Body of pancreas (tissue), 4 donors: ENCODE data around the gene RNU5D-1. TPM values are rescaled to one million over a fixed set of nuclear protein-coding genes. Genes with fewer than 3 reads are reported as not detected.
"Not testable (repeated sequence)": the region's sequence is repeated elsewhere in the genome, so short reads cannot be mapped to it uniquely, and the experiment has no call there.

Experiments used
- ATAC-seq: fragments of 150-250 bp; one replicate; pipeline ENCODE4 v1.9.1; 2016
- DNase-seq, 4 donors: peaks; one replicate each; pipeline ENCODE4 v3.0.0-alpha.2; 2019
- H3K27ac ChIP-seq, 4 donors: fragments of 200-600 bp; sonication (generic); 1 replicate in 3 of 4; 2 replicates in 1 of 4; pipeline versions ENCODE4 v1.5.1 to v1.6.1; 2016 to 2019; ENCODE audit warnings: mild to moderate bottlenecking in 1 of 4, mixed read lengths in 1 of 4, moderate library complexity in 1 of 4
- H3K27me3 ChIP-seq, 2 donors: fragments of 200-600 bp; sonication (generic); one replicate each; pipeline ENCODE4 v1.6.0; 2016; ENCODE audit warnings: mild to moderate bottlenecking in 1 of 2
- H3K36me3 ChIP-seq, 2 donors: fragments of 200-600 bp; sonication (generic); replicated peaks in 1 of 2; 2 replicates each; pipeline ENCODE4 v1.5.1; 2016; ENCODE audit warnings: low read depth in 2 of 2; ENCODE audit not compliant: insufficient read depth in 1 of 2
- H3K4me1 ChIP-seq: fragments of 200-600 bp; sonication (generic); one replicate; pipeline ENCODE4 v1.6.0; 2016
- H3K4me3 ChIP-seq, 2 donors: fragments of 200-600 bp; sonication (generic); 1 replicate in 1 of 2; 2 replicates in 1 of 2; pipeline ENCODE4 v1.5.1; 2016 to 2019
- H3K9me3 ChIP-seq, 3 donors: fragments of 200-600 bp; sonication (generic); 1 replicate in 2 of 3; 2 replicates in 1 of 3; pipeline ENCODE4 v1.5.1; 2016
- POLR2A ChIP-seq, 3 donors: fragments of 450-650 bp; IDR thresholded peaks; one replicate each; pipeline ENCODE4 v1.6.1; 2016; ENCODE audit warnings: antibody characterized with exemption in 3 of 3, mild to moderate bottlenecking in 2 of 3
- WGBS, 2 donors: methylation state at CpG; one replicate each; pipeline ENCODE4 v1.1.5; 2017; 5-methylcytosine and 5-hydroxymethylcytosine counted together
- intact Hi-C: fragments of 100-400 bp; cut with DNase I; formaldehyde crosslinking; loops from one replicate; pipeline ENCODE4 v1.15.1; 2023
- total RNA-seq, 2 donors: library from RNA; depleted of rRNA; stranded (reverse); fragments of >200 nt; gene quantifications; one replicate each; pipeline ENCODE4 v1.1.0, GENCODE V29; 2016
- TF ChIP-seq, protein P1 (sequence below), 7 experiments: fragments of 450-650 bp in 4 of 7; fragments of 200-600 bp in 3 of 7; sonication (generic) in 3 of 7; IDR thresholded peaks; one replicate each; pipeline ENCODE4 v1.5.1; 2016 to 2019; ENCODE audit warnings: antibody characterized with exemption in 7 of 7

The RNU5D-1 gene
- total RNA-seq, 2 donors from 2014 or later = not detected

DNA sequence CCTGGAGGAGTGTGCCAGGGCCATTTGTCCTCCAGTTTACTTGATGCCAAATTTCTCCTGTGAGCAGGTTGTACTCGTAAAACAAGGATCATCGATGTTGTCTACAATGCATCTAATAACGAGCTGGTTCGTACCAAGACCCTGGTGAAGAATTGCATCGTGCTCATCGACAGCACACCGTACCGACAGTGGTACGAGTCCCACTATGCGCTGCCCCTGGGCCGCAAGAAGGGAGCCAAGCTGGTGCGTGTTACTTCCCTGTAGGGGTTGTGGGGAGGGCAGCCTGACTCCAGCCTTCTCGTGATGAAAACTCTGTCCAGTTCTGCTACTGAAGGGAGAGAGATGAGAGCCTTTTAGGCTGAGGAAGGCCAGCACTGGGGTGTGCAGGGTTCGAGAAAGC lies 46.6 kb upstream of the RNU5D-1 start:
- Histone ChIP-seq H3K27me3 (no peaks in the 10 kb centered on the region), H3K4me1 (peaks cover 31% of the 10 kb centered on the region), H3K36me3 (peaks cover 6 to 20% of the 10 kb centered on the region in 2 donors), H3K4me3 (no peak overlapping the region), H3K9me3 (no peaks in the 10 kb centered on the region), H3K27ac (no peak overlapping the region)
- WGBS, 2 donors = 46 to 63% methylated on average over 2 to 14 of the region's 14 CpGs
- intact Hi-C loops = no loop called here
- no peak for DNase-seq
- no peak for TF ChIP-seq POLR2A (IDR thresholded peaks at IDR 0.05)
- TF ChIP-seq, protein P1, sequence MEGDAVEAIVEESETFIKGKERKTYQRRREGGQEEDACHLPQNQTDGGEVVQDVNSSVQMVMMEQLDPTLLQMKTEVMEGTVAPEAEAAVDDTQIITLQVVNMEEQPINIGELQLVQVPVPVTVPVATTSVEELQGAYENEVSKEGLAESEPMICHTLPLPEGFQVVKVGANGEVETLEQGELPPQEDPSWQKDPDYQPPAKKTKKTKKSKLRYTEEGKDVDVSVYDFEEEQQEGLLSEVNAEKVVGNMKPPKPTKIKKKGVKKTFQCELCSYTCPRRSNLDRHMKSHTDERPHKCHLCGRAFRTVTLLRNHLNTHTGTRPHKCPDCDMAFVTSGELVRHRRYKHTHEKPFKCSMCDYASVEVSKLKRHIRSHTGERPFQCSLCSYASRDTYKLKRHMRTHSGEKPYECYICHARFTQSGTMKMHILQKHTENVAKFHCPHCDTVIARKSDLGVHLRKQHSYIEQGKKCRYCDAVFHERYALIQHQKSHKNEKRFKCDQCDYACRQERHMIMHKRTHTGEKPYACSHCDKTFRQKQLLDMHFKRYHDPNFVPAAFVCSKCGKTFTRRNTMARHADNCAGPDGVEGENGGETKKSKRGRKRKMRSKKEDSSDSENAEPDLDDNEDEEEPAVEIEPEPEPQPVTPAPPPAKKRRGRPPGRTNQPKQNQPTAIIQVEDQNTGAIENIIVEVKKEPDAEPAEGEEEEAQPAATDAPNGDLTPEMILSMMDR (IDR thresholded peaks at IDR 0.05) = no peak
- ATAC-seq = no peak

DNA sequence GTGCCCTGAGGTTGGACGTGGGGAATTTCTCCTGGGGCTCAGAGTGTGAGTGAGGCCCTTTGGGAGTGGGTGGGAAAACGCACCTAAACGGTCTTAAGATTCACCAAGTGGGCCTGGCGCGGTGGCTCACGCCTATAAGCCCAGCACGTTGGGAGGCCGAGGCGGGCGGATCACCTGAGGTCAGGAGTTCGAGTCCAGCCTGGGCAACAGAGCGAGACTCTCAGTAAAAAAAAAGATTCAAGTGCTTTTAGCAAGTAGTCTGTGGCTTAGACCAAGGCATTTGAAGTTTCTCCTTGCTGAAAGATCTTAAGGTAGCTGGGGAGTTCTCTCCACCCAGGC lies 45.7 kb upstream of the RNU5D-1 start:
- intact Hi-C loops = no loop called here
- no peaks in the 10 kb centered on the region for H3K27me3 ChIP-seq
- TF ChIP-seq POLR2A (IDR thresholded peaks at IDR 0.05) = no peak
- TF ChIP-seq, protein P1 (IDR thresholded peaks at IDR 0.05) = no peak
- DNase-seq = no peak
- H3K9me3 ChIP-seq = no peaks in the 10 kb centered on the region
- peaks cover 6 to 20% of the 10 kb centered on the region in 2 donors for H3K36me3 ChIP-seq
- peaks cover 31% of the 10 kb centered on the region for H3K4me1 ChIP-seq
- H3K4me3 ChIP-seq = peak overlapping the region; percentile 50 to 99
- H3K27ac ChIP-seq = peak overlapping the region in 3 of 4 donors; percentile 92 to 97 (median 93)
- ATAC-seq = no peak
- WGBS, 2 donors = 56 to 58% methylated on average over 12 of the region's 12 CpGs

DNA sequence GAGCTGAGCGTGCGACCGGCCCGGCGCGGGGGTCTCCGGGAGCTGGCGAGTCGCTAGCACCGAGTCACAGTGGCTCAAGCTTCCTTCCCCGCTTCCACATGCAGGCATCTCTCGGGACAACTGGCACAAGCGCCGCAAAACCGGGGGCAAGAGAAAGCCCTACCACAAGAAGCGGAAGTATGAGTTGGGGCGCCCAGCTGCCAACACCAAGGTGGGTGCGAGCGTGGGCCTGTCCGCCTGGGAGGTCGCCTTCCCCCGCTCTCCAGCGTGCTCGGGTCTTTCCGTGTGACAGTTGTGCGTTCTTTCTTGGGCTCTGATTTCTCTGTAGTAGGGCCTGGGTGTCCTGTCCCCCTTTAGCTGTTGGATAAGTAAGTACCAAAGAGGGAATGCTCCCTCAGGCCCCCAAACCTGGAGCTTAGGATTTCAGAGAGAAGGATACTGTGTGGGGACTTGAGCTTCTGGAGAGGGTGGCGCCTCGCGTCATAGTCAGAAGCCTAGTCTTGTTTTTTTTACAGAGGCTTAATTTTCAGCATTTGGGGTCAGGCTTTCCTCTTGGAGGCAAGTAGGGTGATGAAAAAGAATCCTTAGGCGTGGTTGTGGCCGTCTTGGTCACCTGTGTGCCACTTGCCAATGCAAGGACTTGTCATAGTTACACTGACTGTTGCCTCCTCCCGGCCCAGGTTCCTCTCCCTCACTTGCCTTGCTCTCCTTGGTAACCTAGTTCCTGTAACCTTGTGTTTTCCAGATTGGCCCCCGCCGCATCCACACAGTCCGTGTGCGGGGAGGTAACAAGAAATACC lies 45.2 kb upstream of the RNU5D-1 start:
- Histone ChIP-seq H3K27me3 (no peaks in the 10 kb centered on the region), H3K9me3 (no peaks in the 10 kb centered on the region), H3K36me3 (peaks cover 6 to 17% of the 10 kb centered on the region in 2 donors), H3K4me3 (peak overlapping the region; percentile 50 to 99), H3K27ac (peak overlapping the region; percentile 83 to 97 (median 92)), H3K4me1 (peaks cover 31% of the 10 kb centered on the region)
- intact Hi-C loops = no loop called here
- WGBS, 2 donors = 8 to 12% methylated on average over 10 to 36 of the region's 36 CpGs
- no peak for TF ChIP-seq POLR2A (IDR thresholded peaks at IDR 0.05)
- TF ChIP-seq, protein P1 (IDR thresholded peaks at IDR 0.05) = no peak
- DNase-seq (peak in 3 of 4 donors; percentile 30 to 48 (median 31)), ATAC-seq (peak; percentile 7)

DNA sequence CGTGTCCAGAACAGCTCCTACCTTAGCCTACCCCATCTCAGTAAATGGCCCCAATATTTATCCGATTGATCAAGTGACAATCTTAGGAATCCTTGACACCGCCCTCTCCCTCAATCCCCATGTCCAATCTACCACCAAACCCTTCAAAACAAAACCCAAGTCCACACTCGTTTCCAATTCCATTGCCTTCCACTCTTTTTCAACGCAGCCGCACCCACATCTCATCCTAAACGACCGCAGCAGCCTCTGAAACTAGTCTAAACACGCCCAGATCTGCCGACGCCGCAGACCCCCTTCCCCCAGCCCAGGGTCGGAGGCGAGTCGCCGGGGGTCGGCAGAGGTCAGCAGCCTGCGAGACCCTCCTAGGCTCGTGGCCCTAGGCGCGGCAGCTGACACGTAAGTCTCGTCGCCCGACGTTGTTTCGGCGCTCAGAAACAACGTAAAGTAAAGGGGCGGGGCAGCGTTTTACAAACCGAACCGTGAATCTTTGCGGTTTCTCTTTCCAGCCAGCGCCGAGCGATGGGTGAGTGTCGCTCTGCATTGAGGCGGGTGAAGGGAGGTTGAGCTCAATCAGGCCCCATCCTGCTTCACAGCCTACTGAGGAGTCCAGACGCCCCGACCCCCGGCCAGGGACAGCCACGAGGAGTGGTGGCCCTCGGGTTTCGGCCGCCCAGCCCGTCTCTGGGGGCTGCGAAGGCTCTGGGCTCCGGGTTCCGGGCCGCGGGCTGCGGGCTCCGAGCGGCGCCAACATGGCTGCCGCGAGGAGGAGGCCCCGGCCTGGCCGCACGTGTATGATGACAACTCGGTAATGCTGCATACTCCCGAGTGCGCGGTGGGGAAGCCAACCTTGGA lies 44.3 kb upstream of the RNU5D-1 start, which contains the start of gene RPS8:
Gene RPS8 (plus strand): TSS at position 463 of the 852 bp plus-strand sequence. CDS start 57 bp downstream, at position 520.
- no peaks in the 10 kb centered on the region for H3K9me3 ChIP-seq
- TF ChIP-seq POLR2A (IDR thresholded peaks at IDR 0.05) = peak; percentile 90 to 98 (median 98)
- TF ChIP-seq, protein P1 (IDR thresholded peaks at IDR 0.05) = peak in 2 of 7 experiments; percentile 8 to 11
- no peaks in the 10 kb centered on the region for H3K27me3 ChIP-seq
- peaks cover 31% of the 10 kb centered on the region for H3K4me1 ChIP-seq
- 0 to 1% methylated on average over 16 to 64 of the region's 65 CpGs for WGBS, 2 donors
- intact Hi-C loops = no loop called here
- H3K4me3 ChIP-seq = peak within 1 kb of the TSS; percentile 50 to 99
- DNase-seq (peak; percentile 93 to 95 (median 94)), ATAC-seq (peak; percentile 92)
- H3K27ac ChIP-seq = peak within 1 kb of the TSS; percentile 83 to 97 (median 92)
- H3K36me3 ChIP-seq = peaks cover 6 to 16% of the 10 kb centered on the region in 2 donors

DNA sequence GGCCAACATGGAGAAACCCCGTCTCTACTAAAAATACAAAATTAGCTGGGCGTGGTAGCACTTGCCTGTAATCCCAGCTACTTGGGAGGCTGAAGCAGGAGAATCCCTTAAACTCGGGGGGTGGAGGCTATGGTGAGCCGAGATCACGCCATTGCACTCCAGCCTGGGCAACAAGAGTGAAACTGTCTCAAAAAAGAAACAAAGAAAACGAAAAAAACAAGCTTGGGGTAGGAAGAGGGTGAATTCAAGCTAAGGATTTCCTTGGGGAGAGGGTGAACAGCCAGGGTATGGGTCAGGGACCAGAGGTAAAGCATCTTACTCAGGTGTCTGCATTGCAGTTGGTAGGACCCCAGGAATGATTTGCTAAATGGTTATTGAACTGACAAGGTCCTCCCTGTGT lies 35.5 kb upstream of the RNU5D-1 start:
- H3K4me1 ChIP-seq, H3K27me3 ChIP-seq, ATAC-seq, H3K9me3 ChIP-seq, DNase-seq, H3K36me3 ChIP-seq, intact Hi-C loops, H3K4me3 ChIP-seq, H3K27ac ChIP-seq: not testable (repeated sequence)
- WGBS, 2 donors = 85 to 92% methylated on average over 6 of the region's 6 CpGs
